NCI-H1694 (cell line): ENCODE measurements around the gene TM6SF1.
"Not testable (repeated sequence)": the region's sequence is repeated elsewhere in the genome, so short reads cannot be mapped to it uniquely, and the experiment has no call there.

ENCODE experiments used
- DNase-seq: peaks from one replicate; lab custom pipeline; 2025; lab: John Stamatoyannopoulos, UW

TM6SF1 gene

GRCh38 chr15:83115831-83116565 is 8.6 kb downstream of the TM6SF1 start:
- DNase-seq: no peak

GRCh38 chr15:83118291-83118827 is 10.9 kb downstream of the TM6SF1 start:
- DNase-seq: no peak

- DNase-seq: no peak
Measured at GRCh38 chr15:83118968-83119367, 11.5 kb downstream of the TM6SF1 start.

- DNase-seq: no peak
Measured at GRCh38 chr15:83119968-83120581, 12.6 kb downstream of the TM6SF1 start.

- DNase-seq: no peak
Measured at GRCh38 chr15:83123529-83123928, 16.1 kb downstream of the TM6SF1 start.

GRCh38 chr15:83127547-83128150 is 20.2 kb downstream of the TM6SF1 start:
- no peak for DNase-seq

GRCh38 chr15:83129791-83130190 is 22.3 kb downstream of the TM6SF1 start:
- no peak for DNase-seq

- DNase-seq: no peak
Measured at GRCh38 chr15:83132861-83133523, 25.5 kb downstream of the TM6SF1 start.

- not testable (repeated sequence) for DNase-seq
Measured at GRCh38 chr15:83142151-83142550, 34.7 kb downstream of the TM6SF1 start.

GRCh38 chr15:83144771-83145170 is 37.3 kb downstream of the TM6SF1 start:
- DNase-seq: no peak

- no peak for DNase-seq
Measured at GRCh38 chr15:83153288-83153687, 45.8 kb downstream of the TM6SF1 start.

- DNase-seq: no peak
Measured at GRCh38 chr15:83155942-83156341, 48.5 kb downstream of the TM6SF1 start.

- no peak for DNase-seq
Measured at GRCh38 chr15:83158393-83158792, 50.9 kb downstream of the TM6SF1 start.

- DNase-seq: no peak
Measured at GRCh38 chr15:83160741-83161140, 53.3 kb downstream of the TM6SF1 start.

- DNase-seq: no peak
Measured at GRCh38 chr15:83163032-83163431, 55.6 kb downstream of the TM6SF1 start.

GRCh38 chr15:83164111-83164770 is 56.8 kb downstream of the TM6SF1 start:
- no peak for DNase-seq

- no peak for DNase-seq
Measured at GRCh38 chr15:83164771-83165404, 57.4 kb downstream of the TM6SF1 start.

- DNase-seq: no peak
Measured at GRCh38 chr15:83166218-83166617, 58.8 kb downstream of the TM6SF1 start.

GRCh38 chr15:83166830-83167229 is 59.4 kb downstream of the TM6SF1 start:
- no peak for DNase-seq

- DNase-seq: not testable (repeated sequence)
Measured at GRCh38 chr15:83169576-83169975, 62.1 kb downstream of the TM6SF1 start.

GRCh38 chr15:83170474-83171165 is 63.2 kb downstream of the TM6SF1 start:
- DNase-seq: no peak
